ENCODE results near the gene KCNH3. TPM values are rescaled to one million over a fixed set of nuclear protein-coding genes. Genes with fewer than 3 reads are reported as not detected.

Gene KCNH3
- under 1 TPM in 1 of 5 donors, not detected in 4; 0.55 TPM for total RNA-seq
- polyA plus RNA-seq, result under 1 TPM; 0.25 to 0.61 (median 0.44) TPM
- long read RNA-seq, donor 1, result 0 reads
- long read RNA-seq, donor 2, result 0 reads
- long read RNA-seq, donor 3, result 0 reads
- long read RNA-seq, donor 4, result 0 reads
- long read RNA-seq, donor 5, result 0 reads
- long read RNA-seq, donor 6, partial matches to known transcripts, result 14 of 34 reads
- long read RNA-seq, donor 6, other reads (novel, unspliced or antisense), result 20 of 34 reads
- long read RNA-seq, donor 7, partial matches to known transcripts, result 0 of 11 reads
- long read RNA-seq, donor 7, other reads (novel, unspliced or antisense), result 10 of 11 reads
- long read RNA-seq, donor 8, result 0 reads
- long read RNA-seq, donor 9, result 0 reads
- long read RNA-seq, donor 10, result 0 reads

DNA sequence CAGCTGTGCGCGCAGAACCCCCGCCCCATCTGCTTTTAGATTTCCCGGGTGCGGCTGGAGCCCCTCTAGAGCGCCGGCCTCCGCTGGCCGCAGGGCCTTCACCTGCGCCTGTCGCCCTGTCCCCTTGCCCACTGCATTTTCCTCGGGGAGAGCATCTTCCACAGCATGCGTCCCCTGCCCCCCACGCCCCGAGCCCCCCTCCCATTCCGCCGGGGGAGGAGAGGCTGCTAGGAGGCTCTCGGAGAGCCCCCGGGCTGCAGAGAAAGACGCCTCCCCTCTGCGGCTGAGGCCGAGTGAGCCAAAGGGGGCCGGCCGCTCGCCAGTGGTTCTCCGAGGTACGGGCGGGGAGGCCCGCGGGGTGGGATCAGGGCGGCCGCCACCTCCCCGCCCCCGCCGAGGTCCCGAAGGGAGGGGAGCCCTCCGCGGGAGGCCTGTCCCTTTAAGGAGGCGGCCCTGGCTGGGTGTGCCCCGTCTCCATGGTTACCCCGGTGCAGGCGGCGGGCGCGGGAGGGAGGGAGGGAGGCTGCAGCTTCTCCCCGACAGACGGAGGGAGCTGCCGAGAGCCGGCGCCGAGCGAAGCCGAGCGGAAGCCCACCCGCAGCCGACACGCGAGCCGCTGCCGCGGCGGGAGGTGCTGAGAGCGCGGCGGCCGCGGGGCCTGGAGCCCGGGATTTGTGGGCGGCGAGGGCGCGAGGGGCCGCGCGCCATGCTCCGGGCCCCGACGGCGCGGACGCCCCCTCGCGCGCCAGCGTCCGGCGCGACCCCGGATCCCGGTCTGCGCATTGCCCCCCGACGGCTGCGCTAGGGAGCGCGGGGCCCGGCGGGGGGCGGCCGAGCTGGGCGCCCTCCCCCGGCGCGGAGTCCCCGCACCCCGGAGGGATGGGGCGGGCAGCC, at the start of gene KCNH3:
Gene KCNH3, plus strand, starts transcription at position 521 of the 894 bp plus-strand sequence. CDS start 387 bp downstream, outside the sequence.
- H3K27me3 ChIP-seq, result peaks cover 4 to 75% (median 33%) of the 10 kb centered on the region in 3 donors
- peak within 1 kb of the TSS; percentile 52 to 79 (median 65) for H3K4me3 ChIP-seq
- H3K36me3 ChIP-seq, result no peaks in the 10 kb centered on the region
- WGBS, 5 donors, result 0 to 2% (median 1%) methylated on average over 7 to 107 of the region's 107 CpGs
- peak; percentile 86 to 94 for DNase-seq
- H3K9me3 ChIP-seq, result no peaks in the 10 kb centered on the region
- intact Hi-C loops (cut with DNase I; ENCODE audit: low total_unique reads), result no loop called here
- H3K27ac ChIP-seq, result no peak within 1 kb of the TSS
- TF ChIP-seq POLR2A (IDR thresholded peaks at IDR 0.05) (no peak), POLR2AphosphoS5 (IDR thresholded peaks at IDR 0.05) (no peak), EP300 (IDR thresholded peaks at IDR 0.05) (no peak)
- TF ChIP-seq, protein P1, sequence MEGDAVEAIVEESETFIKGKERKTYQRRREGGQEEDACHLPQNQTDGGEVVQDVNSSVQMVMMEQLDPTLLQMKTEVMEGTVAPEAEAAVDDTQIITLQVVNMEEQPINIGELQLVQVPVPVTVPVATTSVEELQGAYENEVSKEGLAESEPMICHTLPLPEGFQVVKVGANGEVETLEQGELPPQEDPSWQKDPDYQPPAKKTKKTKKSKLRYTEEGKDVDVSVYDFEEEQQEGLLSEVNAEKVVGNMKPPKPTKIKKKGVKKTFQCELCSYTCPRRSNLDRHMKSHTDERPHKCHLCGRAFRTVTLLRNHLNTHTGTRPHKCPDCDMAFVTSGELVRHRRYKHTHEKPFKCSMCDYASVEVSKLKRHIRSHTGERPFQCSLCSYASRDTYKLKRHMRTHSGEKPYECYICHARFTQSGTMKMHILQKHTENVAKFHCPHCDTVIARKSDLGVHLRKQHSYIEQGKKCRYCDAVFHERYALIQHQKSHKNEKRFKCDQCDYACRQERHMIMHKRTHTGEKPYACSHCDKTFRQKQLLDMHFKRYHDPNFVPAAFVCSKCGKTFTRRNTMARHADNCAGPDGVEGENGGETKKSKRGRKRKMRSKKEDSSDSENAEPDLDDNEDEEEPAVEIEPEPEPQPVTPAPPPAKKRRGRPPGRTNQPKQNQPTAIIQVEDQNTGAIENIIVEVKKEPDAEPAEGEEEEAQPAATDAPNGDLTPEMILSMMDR (IDR thresholded peaks at IDR 0.05), result no peak
- peaks cover 22 to 28% (median 26%) of the 10 kb centered on the region in 4 donors for H3K4me1 ChIP-seq

GRCh38 chr12:49489154-49489553, 49.7 kb upstream of the KCNH3 start:
- DNase-seq, result no peak
- no peak overlapping the region for H3K27ac ChIP-seq
- 82 to 98% (median 90%) methylated on average over 3 of the region's 3 CpGs for WGBS, 5 donors
- intact Hi-C loops (cut with DNase I; ENCODE audit: low total_unique reads), result no loop called here
- no peaks in the 10 kb centered on the region for H3K9me3 ChIP-seq
- no peaks in the 10 kb centered on the region for H3K27me3 ChIP-seq
- H3K4me3 ChIP-seq, result no peak overlapping the region
- peaks cover 0 to 66% (median 39%) of the 10 kb centered on the region in 4 donors for H3K36me3 ChIP-seq
- TF ChIP-seq EP300 (IDR thresholded peaks at IDR 0.05) (no peak), POLR2AphosphoS5 (IDR thresholded peaks at IDR 0.05) (no peak), POLR2A (IDR thresholded peaks at IDR 0.05) (no peak)
- TF ChIP-seq, protein P1 (IDR thresholded peaks at IDR 0.05), result no peak
- H3K4me1 ChIP-seq, result no peaks in the 10 kb centered on the region

GRCh38 chr12:49489720-49490119, 49.1 kb upstream of the KCNH3 start:
- TF ChIP-seq POLR2A (IDR thresholded peaks at IDR 0.05), result no peak
- TF ChIP-seq, protein P1 (IDR thresholded peaks at IDR 0.05), result no peak
- Histone ChIP-seq H3K4me1 (no peaks in the 10 kb centered on the region), H3K36me3 (peaks cover 0 to 64% (median 38%) of the 10 kb centered on the region in 4 donors), H3K9me3 (no peaks in the 10 kb centered on the region), H3K27me3 (no peaks in the 10 kb centered on the region), H3K4me3 (no peak overlapping the region), H3K27ac (no peak overlapping the region)
- intact Hi-C loops (cut with DNase I; ENCODE audit: low total_unique reads), result no loop called here
- 86 to 92% (median 89%) methylated on average over 4 of the region's 4 CpGs for WGBS, 5 donors
- no peak for DNase-seq

GRCh38 chr12:49491823-49492222, 47.0 kb upstream of the KCNH3 start:
- no peaks in the 10 kb centered on the region for H3K4me1 ChIP-seq
- TF ChIP-seq POLR2A (IDR thresholded peaks at IDR 0.05) (no peak), POLR2AphosphoS5 (IDR thresholded peaks at IDR 0.05) (no peak), EP300 (IDR thresholded peaks at IDR 0.05) (no peak)
- TF ChIP-seq, protein P1 (IDR thresholded peaks at IDR 0.05), result no peak
- no peaks in the 10 kb centered on the region for H3K9me3 ChIP-seq
- intact Hi-C loops (cut with DNase I; ENCODE audit: low total_unique reads), result no loop called here
- no peaks in the 10 kb centered on the region for H3K27me3 ChIP-seq
- peaks cover 5 to 65% (median 32%) of the 10 kb centered on the region in 4 donors for H3K36me3 ChIP-seq
- no peak overlapping the region for H3K4me3 ChIP-seq
- no peak for DNase-seq
- WGBS, 5 donors, result 77 to 97% (median 95%) methylated on average over 1 of the region's 1 CpG
- no peak overlapping the region for H3K27ac ChIP-seq

All from stomach (tissue), 19 donors.